ENCODE data around the gene RBP5.

Gene RBP5

GRCh38 chr12:7129287-7129871 is 690 bp upstream of the RBP5 start:
- no peak for DNase-seq (ENCODE audit: low spot score)
- in situ Hi-C loops (cut with MboI; ENCODE audit: low pct_unique_long_range_greater_than_20kb, low sequenced_read_pairs, unreplicated experiment): no loop called here
- no peak for TF ChIP-seq CTCF (IDR thresholded peaks at IDR 0.05; ENCODE audit: extremely low read depth, insufficient read depth, missing control alignments)

GRCh38 chr12:7127916-7128626 is 618 bp downstream of the RBP5 start:
- TF ChIP-seq CTCF (IDR thresholded peaks at IDR 0.05; ENCODE audit: extremely low read depth, insufficient read depth, missing control alignments): no peak
- DNase-seq (ENCODE audit: low spot score): no peak
- in situ Hi-C loops (cut with MboI; ENCODE audit: low pct_unique_long_range_greater_than_20kb, low sequenced_read_pairs, unreplicated experiment): no loop called here

DNA sequence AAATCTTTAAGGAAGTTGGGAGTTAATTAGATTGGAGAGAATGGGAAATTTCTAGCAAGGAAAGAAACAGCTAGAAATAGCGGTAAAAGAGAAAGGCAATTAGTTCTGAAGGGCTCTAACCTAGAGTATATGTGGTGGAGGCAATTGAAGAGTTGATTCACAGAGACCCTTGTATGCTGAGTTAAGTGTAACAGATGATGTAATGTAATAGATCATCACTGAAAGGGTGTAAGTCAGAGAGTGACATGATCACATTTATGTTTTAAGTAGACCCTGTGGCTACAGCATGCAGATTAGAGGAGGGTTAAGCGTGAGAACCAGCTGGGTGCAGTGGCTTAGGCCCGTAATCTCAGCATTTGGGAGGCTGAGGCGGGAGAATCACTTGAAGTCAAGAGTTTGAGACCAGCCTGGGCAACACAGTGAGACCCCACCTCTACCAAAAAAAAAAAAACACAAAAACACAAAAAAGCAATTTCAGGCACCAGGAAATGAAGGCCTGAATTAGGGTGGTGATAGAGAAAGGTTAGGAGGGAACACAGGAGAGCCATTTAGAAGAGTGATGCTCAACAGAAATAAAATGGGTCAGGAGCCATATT is 3.0 kb downstream of the RBP5 start:
- DNase-seq (ENCODE audit: low spot score): no peak
- no peak for TF ChIP-seq CTCF (IDR thresholded peaks at IDR 0.05; ENCODE audit: extremely low read depth, insufficient read depth, missing control alignments)
- in situ Hi-C loops (cut with MboI; ENCODE audit: low pct_unique_long_range_greater_than_20kb, low sequenced_read_pairs, unreplicated experiment): no loop called here

DNA sequence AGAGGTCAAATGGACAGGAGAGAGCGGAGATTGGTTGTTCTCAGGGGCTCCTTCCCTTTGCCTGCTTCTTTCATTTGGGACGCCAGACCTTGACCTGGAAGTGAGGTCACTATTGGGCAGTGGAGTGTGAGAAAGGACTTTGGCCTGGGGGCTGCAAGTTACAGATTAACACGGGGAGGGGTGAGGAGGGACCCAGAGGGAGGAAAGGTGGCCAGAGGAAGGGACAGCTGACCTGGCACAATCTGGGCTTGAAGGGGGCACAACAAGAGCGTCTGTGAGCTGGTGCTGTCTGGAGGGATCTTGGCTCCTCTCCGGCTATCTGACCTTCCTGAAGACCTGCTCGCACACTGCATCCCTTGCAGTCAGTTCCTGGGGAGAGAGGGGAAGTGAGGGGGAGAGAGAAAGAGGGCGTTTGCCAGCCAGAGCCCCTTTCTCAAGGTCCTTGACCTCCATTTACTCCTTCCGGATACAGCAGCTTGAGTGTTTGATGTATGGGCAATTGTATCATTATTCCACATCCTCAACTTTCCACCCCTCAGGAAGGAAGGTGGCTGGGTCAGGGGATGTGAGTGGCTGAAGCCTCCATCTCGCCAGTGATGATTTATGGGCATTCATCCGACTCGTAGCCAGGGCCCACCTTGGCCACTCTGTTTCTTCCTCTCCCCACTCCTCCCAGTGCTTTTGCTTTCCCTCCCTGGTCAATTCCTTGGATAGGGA is 4.7 kb downstream of the RBP5 start:
- DNase-seq (ENCODE audit: low spot score): no peak
- in situ Hi-C loops (cut with MboI; ENCODE audit: low pct_unique_long_range_greater_than_20kb, low sequenced_read_pairs, unreplicated experiment): loop anchor here (25.0 kb wide), 1 partner anchor 187 kb away; the partner anchor contains the start of genes ATN1, C12orf57 and RNU7-1
- TF ChIP-seq CTCF (IDR thresholded peaks at IDR 0.05; ENCODE audit: extremely low read depth, insufficient read depth, missing control alignments): no peak

DNA sequence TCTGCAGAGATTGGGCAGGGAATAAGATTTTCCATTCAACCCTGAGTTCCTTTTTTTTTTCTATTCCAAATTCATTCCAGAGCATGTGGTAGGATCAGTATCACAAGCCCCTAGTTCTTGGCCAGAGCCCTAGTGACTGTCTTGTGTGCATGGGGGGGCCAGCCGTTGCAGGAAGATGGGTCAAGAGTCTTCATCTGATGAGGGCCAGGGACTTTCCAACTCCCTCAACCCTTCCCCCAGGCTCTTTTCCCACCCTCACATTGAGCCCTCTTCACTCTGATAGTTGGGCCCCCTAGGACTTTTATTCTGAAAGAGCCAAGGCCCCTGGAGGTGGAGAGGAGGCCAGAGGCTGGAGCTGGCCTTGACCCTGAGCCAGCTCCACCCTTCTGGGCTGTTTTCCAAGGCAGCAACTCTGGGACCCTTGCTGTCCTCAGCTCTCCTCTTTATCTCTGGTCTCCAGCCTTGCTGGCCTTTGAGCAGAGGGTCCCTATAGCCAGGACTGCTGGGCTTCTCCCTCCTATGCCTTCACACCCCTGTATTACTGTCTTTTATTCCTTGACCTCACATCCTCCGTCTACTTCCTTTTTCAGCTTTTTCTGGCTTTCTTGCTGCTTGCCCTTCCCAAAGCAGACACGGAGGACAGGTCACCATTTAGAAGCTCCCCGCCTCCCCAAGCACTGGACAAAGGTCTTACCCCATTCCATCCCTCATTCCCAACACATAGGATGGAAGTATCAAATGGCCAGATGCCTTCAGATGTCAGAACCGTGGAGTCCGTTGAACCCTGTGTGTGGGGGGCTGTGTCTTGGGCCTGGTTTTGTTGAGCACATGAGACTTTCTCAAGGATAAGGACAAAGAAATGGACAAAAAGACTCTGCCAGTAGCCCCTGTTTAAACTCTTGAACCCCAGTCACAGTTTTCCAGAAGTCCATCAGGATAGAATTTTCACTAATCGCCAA is 5.6 kb downstream of the RBP5 start:
- no peak for TF ChIP-seq CTCF (IDR thresholded peaks at IDR 0.05; ENCODE audit: extremely low read depth, insufficient read depth, missing control alignments)
- DNase-seq (ENCODE audit: low spot score): no peak
- in situ Hi-C loops (cut with MboI; ENCODE audit: low pct_unique_long_range_greater_than_20kb, low sequenced_read_pairs, unreplicated experiment): loop anchor here (25.0 kb wide), 1 partner anchor 186 kb away; the partner anchor contains the start of genes ATN1, C12orf57 and RNU7-1

Data from GM13977 (cell line).